GM23338 (cell line): ENCODE measurements around the gene ATAD1. TPM values are rescaled to one million over a fixed set of nuclear protein-coding genes. Genes with fewer than 3 reads are reported as not detected.

Source experiments
- ATAC-seq: fragments of 200-7000 bp; cut with Tn5 transposase; 3 replicates; pipeline ENCODE4 v1.9.1; 2020
- DNase-seq: peaks from one replicate; pipeline ENCODE4 v3.0.0-alpha.2; 2015; ENCODE audit warnings: low spot score
- H2AFZ ChIP-seq: fragments of 200-600 bp; sonication (generic); 2 replicates; pipeline ENCODE4 v1.8.0; 2016; ENCODE audit warnings: antibody characterized with exemption, mild to moderate bottlenecking, moderate library complexity
- H3F3A ChIP-seq: fragments of 200-600 bp; sonication (generic); replicated peaks from 2 replicates; pipeline ENCODE4 v1.8.0; 2017; ENCODE audit warnings: antibody characterized with exemption, mixed run types, low read depth
- H3K27ac ChIP-seq: fragments of 200-600 bp; sonication (generic); 2 replicates; pipeline ENCODE4 v1.6.1; 2016; ENCODE audit warnings: low read depth
- H3K27me3 ChIP-seq: fragments of 200-600 bp; sonication (generic); 2 replicates; pipeline ENCODE4 v1.8.0; 2016; ENCODE audit warnings: mild to moderate bottlenecking, mixed run types, moderate library complexity; ENCODE audit not compliant: insufficient read depth
- H3K36me3 ChIP-seq: fragments of 200-600 bp; sonication (generic); 2 replicates; pipeline ENCODE4 v1.8.0; 2016; ENCODE audit warnings: mild to moderate bottlenecking; ENCODE audit not compliant: insufficient read depth
- H3K4me1 ChIP-seq: fragments of 200-600 bp; sonication (generic); 2 replicates; pipeline ENCODE4 v1.8.0; 2016; ENCODE audit warnings: mild to moderate bottlenecking, moderate library complexity; ENCODE audit not compliant: insufficient read depth
- H3K4me2 ChIP-seq: fragments of 200-600 bp; sonication (generic); 2 replicates; pipeline ENCODE4 v1.7.1; 2017; ENCODE audit warnings: mixed run types
- H3K4me3 ChIP-seq: fragments of 200-600 bp; sonication (generic); 2 replicates; pipeline ENCODE4 v1.6.1; 2016; ENCODE audit warnings: mixed run types
- H3K79me2 ChIP-seq: fragments of 200-600 bp; sonication (generic); replicated peaks from 2 replicates; pipeline ENCODE4 v1.8.0; 2017; ENCODE audit warnings: mild to moderate bottlenecking; ENCODE audit not compliant: insufficient read depth
- H3K9me2 ChIP-seq: fragments of 200-600 bp; sonication (generic); 2 replicates; pipeline ENCODE4 v1.8.0; 2017; ENCODE audit not compliant: insufficient read depth
- H4K20me1 ChIP-seq: fragments of 200-600 bp; sonication (generic); replicated peaks from 2 replicates; pipeline ENCODE4 v1.8.0; 2017; ENCODE audit warnings: mild to moderate bottlenecking; ENCODE audit not compliant: insufficient read depth
- H3K27ac Mint-ChIP-seq: 2 replicates; pipeline ENCODE4 v1.8.0; 2020; ENCODE audit warnings: inconsistent platforms, mild to moderate bottlenecking, moderate library complexity, mixed read lengths
- H3K27me3 Mint-ChIP-seq: 3 replicates; pipeline ENCODE4 v1.8.0; 2022; ENCODE audit warnings: low read depth, mild to moderate bottlenecking, moderate library complexity, mixed read lengths, inconsistent platforms; ENCODE audit not compliant: insufficient read depth, poor library complexity
- H3K36me3 Mint-ChIP-seq: 3 replicates; pipeline ENCODE4 v1.8.0; 2021; ENCODE audit warnings: low read depth, mild to moderate bottlenecking, inconsistent platforms, moderate library complexity, mixed read lengths
- H3K4me1 Mint-ChIP-seq: 3 replicates; pipeline ENCODE4 v1.8.0; 2020; ENCODE audit warnings: mild to moderate bottlenecking, inconsistent platforms, mixed read lengths
- H3K4me3 Mint-ChIP-seq: 3 replicates; pipeline ENCODE4 v1.8.0; 2021; ENCODE audit warnings: moderate library complexity, mild to moderate bottlenecking, inconsistent platforms, mixed read lengths
- H3K9me3 Mint-ChIP-seq: 3 replicates; pipeline ENCODE4 v1.8.0; 2020; ENCODE audit warnings: moderate library complexity, mild to moderate bottlenecking, inconsistent platforms, mixed read lengths
- CREB1 ChIP-seq: fragments of 250-450 bp; sonication (Bioruptor Pico); IDR thresholded peaks from 2 replicates; pipeline ENCODE4 v1.5.0; 2020; ENCODE audit warnings: low read depth, mild to moderate bottlenecking, moderate library complexity
- CTCF ChIP-seq, 2 experiments: fragments of 200-600 bp in 1 of 2; sonication (generic) in 1 of 2; conservative IDR thresholded peaks; 2 replicates each; pipeline versions ENCODE4 v1.5.1 to v1.6.1; 2016 to 2017; ENCODE audit warnings: antibody characterized with exemption in 2 of 2, low read depth in 2 of 2, mild to moderate bottlenecking in 2 of 2, moderate library complexity in 1 of 2
- ETS1 ChIP-seq: IDR thresholded peaks from 2 replicates; pipeline ENCODE4 v1.6.1; 2016; ENCODE audit warnings: antibody characterized with exemption
- EZH2 ChIP-seq: fragments of 200-600 bp; sonication (generic); IDR thresholded peaks from one replicate; pipeline ENCODE4 v1.8.0; 2017; ENCODE audit warnings: antibody characterized with exemption, mild to moderate bottlenecking, low read depth; ENCODE audit not compliant: unreplicated experiment
- EZH2phosphoT487 ChIP-seq: fragments of 200-600 bp; sonication (generic); IDR thresholded peaks from one replicate; pipeline ENCODE4 v1.8.1; 2018; ENCODE audit warnings: antibody characterized with exemption; ENCODE audit not compliant: unreplicated experiment
- JUNB ChIP-seq: IDR thresholded peaks from one replicate; pipeline ENCODE4 v1.6.1; 2016; ENCODE audit warnings: antibody characterized with exemption; ENCODE audit not compliant: unreplicated experiment
- NANOG ChIP-seq: IDR thresholded peaks from 2 replicates; pipeline ENCODE4 v1.6.1; 2016; ENCODE audit warnings: antibody characterized with exemption, borderline replicate concordance
- POLR2AphosphoS5 ChIP-seq: IDR thresholded peaks from 2 replicates; pipeline ENCODE4 v1.6.1; 2016; ENCODE audit warnings: antibody characterized with exemption, low read depth
- REST ChIP-seq: IDR thresholded peaks from one replicate; pipeline ENCODE4 v1.6.1; 2018; ENCODE audit warnings: antibody characterized with exemption; ENCODE audit not compliant: unreplicated experiment
- STAT1 ChIP-seq: IDR thresholded peaks from one replicate; pipeline ENCODE4 v1.6.1; 2016; ENCODE audit warnings: antibody characterized with exemption; ENCODE audit not compliant: unreplicated experiment
- ZNF114 ChIP-seq: fragments of 250-450 bp; sonication (Bioruptor Pico); IDR thresholded peaks from 2 replicates; pipeline ENCODE4 v1.5.0; 2020; ENCODE audit warnings: mild to moderate bottlenecking, moderate library complexity
- ZNF331 ChIP-seq: fragments of 250-450 bp; sonication (Bioruptor Pico); IDR thresholded peaks from 2 replicates; pipeline ENCODE4 v1.5.0; 2020; ENCODE audit warnings: low read depth, mild to moderate bottlenecking, moderate library complexity
- polyA plus RNA-seq: library from polyadenylated mRNA; unstranded; fragments of >200 nt; fragmentation: Nextera tagmentation; extraction: Ambion mirVana; gene quantifications from 2 replicates; pipeline ENCODE4 v1.2.1, GENCODE V29; 2016
- total RNA-seq: library from RNA; depleted of rRNA; stranded (reverse); fragments of >200 nt; shearing (Covaris generic); gene quantifications from 2 replicates; pipeline ENCODE4 v1.2.3, GENCODE V29; 2014
- TF ChIP-seq, protein P1 (sequence below): fragments of 250-450 bp; sonication (Bioruptor Pico); IDR thresholded peaks from 2 replicates; pipeline ENCODE4 v1.5.0; 2020; ENCODE audit warnings: mild to moderate bottlenecking, moderate library complexity

ATAD1 gene
- total and polyA plus RNA-seq, 2 experiments from 2014 or later: 30.3 to 49.6 TPM

GRCh38 chr10:87816898-87817608 is 973 bp downstream of the ATAD1 start:
- ATAC-seq (no peak), DNase-seq (no peak)
- H3K4me1 Mint-ChIP-seq: peaks cover 20% of the 10 kb centered on the region
- Histone ChIP-seq H3K4me3 (peak overlapping the region; percentile 86), H4K20me1 (peaks cover 15% of the 10 kb centered on the region), H3K79me2 (peaks cover 51% of the 10 kb centered on the region), H2AFZ (peak overlapping the region; percentile 97), H3K9me2 (no peaks in the 10 kb centered on the region), H3K27ac (peak overlapping the region; percentile 93), H3F3A (0 out of 2 replicates have a peak, but pooled peaks cover 3% of the 10 kb centered on the region), H3K36me3 (peaks cover 6% of the 10 kb centered on the region; the same call in 1 of the 2 replicates), H3K4me1 (peaks cover 11% of the 10 kb centered on the region; the same call in 1 of the 2 replicates), H3K4me2 (peak overlapping the region; percentile 89), H3K27me3 (no peaks in the 10 kb centered on the region)
- H3K4me3 Mint-ChIP-seq: peak overlapping the region; percentile 99
- no peak for TF ChIP-seq EZH2
- no peak for TF ChIP-seq CTCF (conservative IDR thresholded peaks at IDR 0.05; ENCODE audit: low read depth in 2 of 2)
- no peak for TF ChIP-seq NANOG
- no peak for TF ChIP-seq REST
- TF ChIP-seq ZNF331 (CRISPR knock-in tag): no peak
- TF ChIP-seq ETS1: no peak
- no peak for TF ChIP-seq EZH2phosphoT487
- TF ChIP-seq STAT1: no peak
- TF ChIP-seq POLR2AphosphoS5: no peak
- TF ChIP-seq, protein P1, sequence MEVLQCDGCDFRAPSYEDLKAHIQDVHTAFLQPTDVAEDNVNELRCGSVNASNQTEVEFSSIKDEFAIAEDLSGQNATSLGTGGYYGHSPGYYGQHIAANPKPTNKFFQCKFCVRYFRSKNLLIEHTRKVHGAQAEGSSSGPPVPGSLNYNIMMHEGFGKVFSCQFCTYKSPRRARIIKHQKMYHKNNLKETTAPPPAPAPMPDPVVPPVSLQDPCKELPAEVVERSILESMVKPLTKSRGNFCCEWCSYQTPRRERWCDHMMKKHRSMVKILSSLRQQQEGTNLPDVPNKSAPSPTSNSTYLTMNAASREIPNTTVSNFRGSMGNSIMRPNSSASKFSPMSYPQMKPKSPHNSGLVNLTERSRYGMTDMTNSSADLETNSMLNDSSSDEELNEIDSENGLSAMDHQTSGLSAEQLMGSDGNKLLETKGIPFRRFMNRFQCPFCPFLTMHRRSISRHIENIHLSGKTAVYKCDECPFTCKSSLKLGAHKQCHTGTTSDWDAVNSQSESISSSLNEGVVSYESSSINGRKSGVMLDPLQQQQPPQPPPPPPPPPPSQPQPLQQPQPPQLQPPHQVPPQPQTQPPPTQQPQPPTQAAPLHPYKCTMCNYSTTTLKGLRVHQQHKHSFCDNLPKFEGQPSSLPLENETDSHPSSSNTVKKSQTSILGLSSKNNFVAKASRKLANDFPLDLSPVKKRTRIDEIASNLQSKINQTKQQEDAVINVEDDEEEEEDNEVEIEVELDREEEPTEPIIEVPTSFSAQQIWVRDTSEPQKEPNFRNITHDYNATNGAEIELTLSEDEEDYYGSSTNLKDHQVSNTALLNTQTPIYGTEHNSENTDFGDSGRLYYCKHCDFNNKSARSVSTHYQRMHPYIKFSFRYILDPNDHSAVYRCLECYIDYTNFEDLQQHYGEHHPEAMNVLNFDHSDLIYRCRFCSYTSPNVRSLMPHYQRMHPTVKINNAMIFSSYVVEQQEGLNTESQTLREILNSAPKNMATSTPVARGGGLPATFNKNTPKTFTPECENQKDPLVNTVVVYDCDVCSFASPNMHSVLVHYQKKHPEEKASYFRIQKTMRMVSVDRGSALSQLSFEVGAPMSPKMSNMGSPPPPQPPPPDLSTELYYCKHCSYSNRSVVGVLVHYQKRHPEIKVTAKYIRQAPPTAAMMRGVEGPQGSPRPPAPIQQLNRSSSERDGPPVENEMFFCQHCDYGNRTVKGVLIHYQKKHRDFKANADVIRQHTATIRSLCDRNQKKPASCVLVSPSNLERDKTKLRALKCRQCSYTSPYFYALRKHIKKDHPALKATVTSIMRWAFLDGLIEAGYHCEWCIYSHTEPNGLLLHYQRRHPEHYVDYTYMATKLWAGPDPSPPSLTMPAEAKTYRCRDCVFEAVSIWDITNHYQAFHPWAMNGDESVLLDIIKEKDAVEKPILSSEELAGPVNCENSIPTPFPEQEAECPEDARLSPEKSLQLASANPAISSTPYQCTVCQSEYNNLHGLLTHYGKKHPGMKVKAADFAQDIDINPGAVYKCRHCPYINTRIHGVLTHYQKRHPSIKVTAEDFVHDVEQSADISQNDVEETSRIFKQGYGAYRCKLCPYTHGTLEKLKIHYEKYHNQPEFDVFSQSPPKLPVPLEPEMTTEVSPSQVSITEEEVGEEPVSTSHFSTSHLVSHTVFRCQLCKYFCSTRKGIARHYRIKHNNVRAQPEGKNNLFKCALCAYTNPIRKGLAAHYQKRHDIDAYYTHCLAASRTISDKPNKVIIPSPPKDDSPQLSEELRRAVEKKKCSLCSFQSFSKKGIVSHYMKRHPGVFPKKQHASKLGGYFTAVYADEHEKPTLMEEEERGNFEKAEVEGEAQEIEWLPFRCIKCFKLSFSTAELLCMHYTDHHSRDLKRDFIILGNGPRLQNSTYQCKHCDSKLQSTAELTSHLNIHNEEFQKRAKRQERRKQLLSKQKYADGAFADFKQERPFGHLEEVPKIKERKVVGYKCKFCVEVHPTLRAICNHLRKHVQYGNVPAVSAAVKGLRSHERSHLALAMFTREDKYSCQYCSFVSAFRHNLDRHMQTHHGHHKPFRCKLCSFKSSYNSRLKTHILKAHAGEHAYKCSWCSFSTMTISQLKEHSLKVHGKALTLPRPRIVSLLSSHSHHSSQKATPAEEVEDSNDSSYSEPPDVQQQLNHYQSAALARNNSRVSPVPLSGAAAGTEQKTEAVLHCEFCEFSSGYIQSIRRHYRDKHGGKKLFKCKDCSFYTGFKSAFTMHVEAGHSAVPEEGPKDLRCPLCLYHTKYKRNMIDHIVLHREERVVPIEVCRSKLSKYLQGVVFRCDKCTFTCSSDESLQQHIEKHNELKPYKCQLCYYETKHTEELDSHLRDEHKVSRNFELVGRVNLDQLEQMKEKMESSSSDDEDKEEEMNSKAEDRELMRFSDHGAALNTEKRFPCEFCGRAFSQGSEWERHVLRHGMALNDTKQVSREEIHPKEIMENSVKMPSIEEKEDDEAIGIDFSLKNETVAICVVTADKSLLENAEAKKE (CRISPR knock-in tag): no peak
- TF ChIP-seq JUNB: no peak
- no peak for TF ChIP-seq ZNF114 (CRISPR knock-in tag)
- TF ChIP-seq CREB1: no peak
- H3K27me3 Mint-ChIP-seq: peaks cover 4% of the 10 kb centered on the region
- peaks cover 9% of the 10 kb centered on the region; the same call in 2 of the 3 replicates for H3K36me3 Mint-ChIP-seq
- H3K9me3 Mint-ChIP-seq: no peaks in the 10 kb centered on the region
- H3K27ac Mint-ChIP-seq: peak overlapping the region; percentile 99
